HG03457 (cell line): ENCODE measurements around the gene CHST5.

Experiments used
- ATAC-seq: cut with Tn5 transposase; IDR thresholded peaks from one replicate; pipeline ENCODE4 v1.9.1; 2021; ENCODE audit warnings: moderate number of reproducible peaks; ENCODE audit not compliant: unreplicated experiment

CHST5 gene

DNA sequence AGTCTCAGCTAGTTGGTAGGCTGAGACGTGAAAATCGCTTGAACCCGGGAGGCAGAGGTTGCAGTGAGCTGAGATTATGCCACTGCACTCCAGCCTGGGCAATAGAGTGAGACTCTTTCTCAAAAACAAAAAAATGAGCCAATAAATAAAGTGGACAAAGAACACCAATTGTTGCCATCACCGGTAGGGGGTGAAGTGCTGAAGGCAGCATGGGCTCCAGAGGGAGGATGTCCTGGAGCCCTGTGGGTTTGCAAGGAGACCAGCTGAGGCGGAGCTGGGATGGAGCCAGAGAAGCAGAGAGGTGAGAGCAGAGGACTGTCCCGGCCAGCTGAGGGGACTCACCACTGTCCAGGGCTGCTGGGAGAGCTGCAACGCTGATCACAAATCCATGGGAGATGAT lies 54.4 kb downstream of the CHST5 start:
- ATAC-seq = no peak

DNA sequence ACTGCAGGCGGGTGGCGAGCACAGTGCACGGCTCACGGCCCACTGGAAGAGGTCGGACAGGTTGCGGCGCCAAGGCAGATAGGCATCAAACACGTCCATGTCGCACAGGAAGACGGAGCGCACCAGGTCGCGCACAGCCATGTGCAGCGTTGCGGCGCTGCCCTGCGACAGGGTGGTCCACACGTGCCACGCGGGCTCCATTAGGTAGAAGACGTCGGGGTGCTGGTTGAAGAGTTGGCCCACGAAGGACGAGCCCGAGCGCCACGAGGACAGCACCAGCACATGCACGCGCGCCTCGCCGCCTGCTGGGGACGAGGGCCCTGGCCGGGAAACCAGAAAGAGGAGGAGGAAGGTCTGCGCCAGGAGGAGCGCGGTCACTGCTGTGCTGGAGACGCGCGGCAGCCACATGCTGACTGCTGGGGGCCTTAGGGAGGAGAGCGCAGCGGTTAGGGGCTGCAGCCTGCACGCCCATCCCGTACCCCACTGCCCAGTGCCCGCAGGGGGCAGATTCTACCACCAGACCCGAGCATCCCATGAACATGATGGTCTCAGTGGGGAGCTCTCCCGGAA lies 56.4 kb downstream of the CHST5 start:
- no peak for ATAC-seq
